Measurements from ENCODE around the gene GRHL1.
"Not testable (repeated sequence)": the region's sequence is repeated elsewhere in the genome, so short reads cannot be mapped to it uniquely, and the experiment has no call there.

GRHL1 gene

GRCh38 chr2:9912468-9912867 is 39.0 kb upstream of the GRHL1 start:
- FAIRE-seq, result peak; percentile 44
- no peak for TF ChIP-seq CTCF (IDR thresholded peaks at IDR 0.05; ENCODE audit: insufficient read depth, missing control alignments)
- DNase-seq (ENCODE audit: insufficient read length, low spot score), result no peak

- DNase-seq (ENCODE audit: insufficient read length, low spot score), result no peak
- FAIRE-seq, result no peak
- TF ChIP-seq CTCF (IDR thresholded peaks at IDR 0.05; ENCODE audit: insufficient read depth, missing control alignments), result no peak
Measured at GRCh38 chr2:9914384-9915065, 37.0 kb upstream of the GRHL1 start.

- no peak for FAIRE-seq
- DNase-seq (ENCODE audit: insufficient read length, low spot score), result no peak
- no peak for TF ChIP-seq CTCF (IDR thresholded peaks at IDR 0.05; ENCODE audit: insufficient read depth, missing control alignments)
Measured at GRCh38 chr2:9918275-9918674, 33.2 kb upstream of the GRHL1 start.

- no peak for FAIRE-seq
- no peak for DNase-seq (ENCODE audit: insufficient read length, low spot score)
- TF ChIP-seq CTCF (IDR thresholded peaks at IDR 0.05; ENCODE audit: insufficient read depth, missing control alignments), result no peak
Measured at GRCh38 chr2:9919512-9919911, 32.0 kb upstream of the GRHL1 start.

- FAIRE-seq, result not testable (repeated sequence)
Measured at GRCh38 chr2:9927020-9927419, 24.5 kb upstream of the GRHL1 start.

GRCh38 chr2:9937258-9937657 is 14.2 kb upstream of the GRHL1 start:
- DNase-seq (ENCODE audit: insufficient read length, low spot score) (no peak), FAIRE-seq (no peak)
- TF ChIP-seq CTCF (IDR thresholded peaks at IDR 0.05; ENCODE audit: insufficient read depth, missing control alignments), result no peak

More at GRCh38 chr2:9927020-9927419, 24.5 kb upstream of the GRHL1 start:
- DNase-seq (ENCODE audit: insufficient read length, low spot score), result not testable (repeated sequence)

- TF ChIP-seq CTCF (IDR thresholded peaks at IDR 0.05; ENCODE audit: insufficient read depth, missing control alignments), result no peak
- DNase-seq (ENCODE audit: insufficient read length, low spot score), result no peak
- FAIRE-seq, result no peak
Measured at GRCh38 chr2:9937968-9938367, 13.5 kb upstream of the GRHL1 start.

Measured in D721Med (cell line).